ENCODE results near the gene ZKSCAN7. TPM values are rescaled to one million over a fixed set of nuclear protein-coding genes. Genes with fewer than 3 reads are reported as not detected.
"Not testable (repeated sequence)": the region's sequence is repeated elsewhere in the genome, so short reads cannot be mapped to it uniquely, and the experiment has no call there.

Gene ZKSCAN7
- total RNA-seq, 1 donor from 2014 or later, result 2.7 TPM

DNA sequence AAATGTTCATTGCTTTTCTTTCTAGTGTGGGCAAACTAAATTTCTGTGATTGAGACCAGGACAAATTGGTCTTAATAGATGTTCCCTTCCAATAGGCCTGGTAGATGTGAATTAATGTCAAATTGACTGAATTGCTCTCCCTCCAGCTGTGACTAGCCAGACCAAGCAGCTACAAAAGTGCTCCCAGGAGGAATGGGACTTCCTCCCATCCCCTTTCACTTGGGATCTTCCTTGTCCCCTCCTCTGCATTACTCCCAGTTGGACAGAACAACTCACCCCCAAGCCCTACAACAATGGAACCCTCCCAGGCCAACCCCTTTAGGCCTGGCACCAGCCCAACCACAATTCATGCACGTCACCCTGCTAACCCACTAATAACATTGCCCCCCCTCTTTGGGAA lies 19.6 kb upstream of the ZKSCAN7 start:
- Histone ChIP-seq H3K27me3 (no peaks in the 10 kb centered on the region), H3K9me3 (no peaks in the 10 kb centered on the region), H3K4me1 (no peaks in the 10 kb centered on the region), H3K27ac (no peak overlapping the region), H3K4me3 (no peak overlapping the region), H3K36me3 (no peaks in the 10 kb centered on the region)
- no peak for DNase-seq (ENCODE audit: extremely low spot score in 2 of 2)
- intact Hi-C loops (cut with DNase I), result no loop called here
- TF ChIP-seq POLR2AphosphoS5 (IDR thresholded peaks at IDR 0.05; ENCODE audit: insufficient read depth in 1 of 2, low read depth in 1 of 2) (no peak), POLR2A (IDR thresholded peaks at IDR 0.05) (no peak)
- TF ChIP-seq, protein P1, sequence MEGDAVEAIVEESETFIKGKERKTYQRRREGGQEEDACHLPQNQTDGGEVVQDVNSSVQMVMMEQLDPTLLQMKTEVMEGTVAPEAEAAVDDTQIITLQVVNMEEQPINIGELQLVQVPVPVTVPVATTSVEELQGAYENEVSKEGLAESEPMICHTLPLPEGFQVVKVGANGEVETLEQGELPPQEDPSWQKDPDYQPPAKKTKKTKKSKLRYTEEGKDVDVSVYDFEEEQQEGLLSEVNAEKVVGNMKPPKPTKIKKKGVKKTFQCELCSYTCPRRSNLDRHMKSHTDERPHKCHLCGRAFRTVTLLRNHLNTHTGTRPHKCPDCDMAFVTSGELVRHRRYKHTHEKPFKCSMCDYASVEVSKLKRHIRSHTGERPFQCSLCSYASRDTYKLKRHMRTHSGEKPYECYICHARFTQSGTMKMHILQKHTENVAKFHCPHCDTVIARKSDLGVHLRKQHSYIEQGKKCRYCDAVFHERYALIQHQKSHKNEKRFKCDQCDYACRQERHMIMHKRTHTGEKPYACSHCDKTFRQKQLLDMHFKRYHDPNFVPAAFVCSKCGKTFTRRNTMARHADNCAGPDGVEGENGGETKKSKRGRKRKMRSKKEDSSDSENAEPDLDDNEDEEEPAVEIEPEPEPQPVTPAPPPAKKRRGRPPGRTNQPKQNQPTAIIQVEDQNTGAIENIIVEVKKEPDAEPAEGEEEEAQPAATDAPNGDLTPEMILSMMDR (IDR thresholded peaks at IDR 0.05), result no peak

DNA sequence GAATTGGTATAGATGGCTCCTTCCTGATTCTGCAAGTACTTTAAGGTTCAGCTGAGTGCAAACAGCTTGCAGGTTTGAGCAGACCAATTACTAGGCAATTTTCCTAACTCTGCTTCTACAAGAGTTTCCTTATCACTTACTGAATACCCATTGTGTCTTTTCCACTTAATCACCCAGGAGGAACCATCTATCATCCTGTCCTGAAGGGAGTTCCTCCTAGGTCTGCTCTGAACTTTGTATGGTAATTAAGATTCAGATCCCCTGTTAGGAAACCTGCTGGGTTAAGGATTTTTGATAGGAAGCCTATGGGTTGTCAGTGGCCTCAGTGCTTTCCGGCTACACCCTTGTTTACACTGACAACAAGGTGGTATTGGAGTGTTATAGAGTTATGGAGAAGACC lies 10.2 kb upstream of the ZKSCAN7 start:
- H3K4me1 ChIP-seq; H3K36me3 ChIP-seq; H3K9me3 ChIP-seq; H3K27ac ChIP-seq; H3K4me3 ChIP-seq; DNase-seq (ENCODE audit: extremely low spot score in 2 of 2); H3K27me3 ChIP-seq; intact Hi-C loops (cut with DNase I): not testable (repeated sequence)

DNA sequence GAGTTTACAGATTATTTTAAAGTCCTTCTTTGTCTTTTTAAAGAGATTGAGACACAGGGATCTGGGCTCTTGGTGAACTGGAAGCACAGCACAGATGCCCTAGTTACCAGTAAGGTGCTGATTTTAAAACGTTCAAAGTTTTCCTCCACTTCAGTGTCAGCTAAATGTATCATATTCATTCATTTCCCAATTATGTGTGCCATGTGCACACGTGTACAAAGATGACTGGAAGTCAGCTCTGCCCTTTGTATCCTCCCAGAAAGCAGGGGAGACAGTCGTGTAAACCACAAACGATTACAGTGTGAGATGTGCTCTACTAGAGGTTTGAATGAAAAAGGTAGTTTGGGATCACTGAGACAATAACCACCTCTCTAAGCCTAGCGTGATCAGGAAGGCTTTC lies 730 bp downstream of the ZKSCAN7 start:
- Histone ChIP-seq H3K4me3 (peak overlapping the region; percentile 63 to 67), H3K36me3 (peaks cover 0 to 20% of the 10 kb centered on the region in 2 donors), H3K27me3 (no peaks in the 10 kb centered on the region), H3K27ac (no peak overlapping the region), H3K4me1 (peaks cover 27% of the 10 kb centered on the region), H3K9me3 (no peaks in the 10 kb centered on the region)
- no peak for TF ChIP-seq POLR2AphosphoS5 (IDR thresholded peaks at IDR 0.05; ENCODE audit: insufficient read depth in 1 of 2, low read depth in 1 of 2)
- TF ChIP-seq, protein P1 (IDR thresholded peaks at IDR 0.05), result no peak
- no peak for TF ChIP-seq POLR2A (IDR thresholded peaks at IDR 0.05)
- no peak for DNase-seq (ENCODE audit: extremely low spot score in 2 of 2)
- intact Hi-C loops (cut with DNase I), result no loop called here

DNA sequence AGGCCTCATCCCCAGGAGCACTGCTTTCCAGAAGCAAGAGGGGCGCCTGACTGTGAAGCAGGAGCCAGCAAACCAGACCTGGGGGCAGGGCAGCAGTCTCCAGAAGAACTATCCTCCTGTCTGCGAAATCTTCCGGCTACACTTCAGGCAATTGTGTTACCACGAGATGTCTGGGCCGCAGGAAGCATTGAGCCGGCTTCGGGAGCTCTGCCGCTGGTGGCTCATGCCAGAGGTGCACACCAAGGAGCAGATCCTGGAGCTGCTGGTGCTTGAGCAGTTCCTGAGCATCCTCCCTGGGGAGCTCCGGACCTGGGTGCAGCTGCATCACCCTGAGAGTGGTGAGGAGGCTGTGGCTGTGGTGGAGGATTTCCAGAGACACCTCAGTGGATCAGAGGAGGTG lies 2.1 kb downstream of the ZKSCAN7 start:
- Histone ChIP-seq H3K36me3 (peaks cover 0 to 26% of the 10 kb centered on the region in 2 donors), H3K27ac (no peak overlapping the region), H3K4me1 (peaks cover 27% of the 10 kb centered on the region), H3K4me3 (no peak overlapping the region), H3K27me3 (no peaks in the 10 kb centered on the region), H3K9me3 (no peaks in the 10 kb centered on the region)
- intact Hi-C loops (cut with DNase I), result no loop called here
- no peak for DNase-seq (ENCODE audit: extremely low spot score in 2 of 2)
- no peak for TF ChIP-seq POLR2AphosphoS5 (IDR thresholded peaks at IDR 0.05; ENCODE audit: insufficient read depth in 1 of 2, low read depth in 1 of 2)
- no peak for TF ChIP-seq POLR2A (IDR thresholded peaks at IDR 0.05)
- TF ChIP-seq, protein P1 (IDR thresholded peaks at IDR 0.05), result no peak

DNA sequence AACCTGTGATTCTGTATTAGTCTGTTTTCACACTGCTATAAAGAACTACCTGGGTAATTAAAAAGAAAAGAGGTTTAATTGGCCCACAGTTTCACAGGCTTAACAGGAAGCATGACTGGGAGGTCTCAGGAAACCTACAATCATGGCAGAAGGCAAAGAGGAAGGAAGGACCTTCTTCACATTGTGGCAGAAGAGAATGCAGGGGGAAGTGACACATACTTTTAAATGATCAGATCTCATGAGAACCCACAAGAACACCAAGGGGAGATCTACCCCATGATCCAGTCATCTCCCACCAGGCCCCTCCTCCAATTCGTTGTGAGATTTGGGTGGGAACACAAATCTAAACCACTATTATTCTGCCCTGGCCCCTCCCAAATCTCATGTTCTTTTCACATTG lies 6.1 kb downstream of the ZKSCAN7 start:
- Histone ChIP-seq H3K4me1 (peaks cover 14% of the 10 kb centered on the region), H3K27me3 (no peaks in the 10 kb centered on the region), H3K9me3 (no peaks in the 10 kb centered on the region), H3K36me3 (peaks cover 0 to 41% of the 10 kb centered on the region in 2 donors), H3K4me3 (no peak overlapping the region), H3K27ac (no peak overlapping the region)
- DNase-seq (ENCODE audit: extremely low spot score in 2 of 2), result no peak
- TF ChIP-seq POLR2AphosphoS5 (IDR thresholded peaks at IDR 0.05; ENCODE audit: insufficient read depth in 1 of 2, low read depth in 1 of 2), result no peak
- no peak for TF ChIP-seq POLR2A (IDR thresholded peaks at IDR 0.05)
- TF ChIP-seq, protein P1 (IDR thresholded peaks at IDR 0.05), result no peak
- intact Hi-C loops (cut with DNase I), result no loop called here

DNA sequence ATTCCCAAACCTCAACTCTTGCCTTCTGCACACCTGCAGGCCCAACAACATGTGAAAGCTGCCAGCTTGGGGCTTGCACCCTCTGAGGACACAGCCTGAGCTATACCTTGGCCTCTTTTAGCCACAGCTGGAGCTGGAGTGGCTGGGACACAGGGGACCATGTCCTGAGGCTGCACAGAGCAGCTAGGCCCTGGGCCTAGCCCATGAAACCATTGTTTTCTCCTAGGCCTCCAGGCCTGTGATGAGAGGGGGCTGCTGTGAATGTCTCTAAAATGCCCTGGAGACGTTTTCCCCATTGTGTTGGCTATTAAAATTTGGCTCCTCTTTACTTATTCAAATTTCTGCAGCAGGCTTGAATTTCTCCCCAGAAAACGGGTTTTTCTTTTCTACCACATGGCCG lies 7.2 kb downstream of the ZKSCAN7 start:
- TF ChIP-seq, protein P1 (IDR thresholded peaks at IDR 0.05), result no peak
- no peak for TF ChIP-seq POLR2AphosphoS5 (IDR thresholded peaks at IDR 0.05; ENCODE audit: insufficient read depth in 1 of 2, low read depth in 1 of 2)
- no peak for TF ChIP-seq POLR2A (IDR thresholded peaks at IDR 0.05)
- H3K27me3 ChIP-seq, result no peaks in the 10 kb centered on the region
- peaks cover 3% of the 10 kb centered on the region for H3K4me1 ChIP-seq
- H3K4me3 ChIP-seq, result no peak overlapping the region
- H3K9me3 ChIP-seq, result no peaks in the 10 kb centered on the region
- no peak for DNase-seq (ENCODE audit: extremely low spot score in 2 of 2)
- intact Hi-C loops (cut with DNase I), result no loop called here
- peaks cover 0 to 42% of the 10 kb centered on the region in 2 donors for H3K36me3 ChIP-seq
- H3K27ac ChIP-seq, result no peak overlapping the region
